ENCODE results near the gene UQCRC1.

Gene UQCRC1

GRCh38 chr3:48609088-48610005 lies at the start of gene UQCRC1:
Gene UQCRC1 (minus strand): TSS chr3:48609646. CDS start chr3:48609620, 26 bp downstream.
- peak; percentile 65 for DNase-seq

GRCh38 chr3:48656841-48657281 lies 47.4 kb upstream of the UQCRC1 start:
- DNase-seq, result no peak

DNA sequence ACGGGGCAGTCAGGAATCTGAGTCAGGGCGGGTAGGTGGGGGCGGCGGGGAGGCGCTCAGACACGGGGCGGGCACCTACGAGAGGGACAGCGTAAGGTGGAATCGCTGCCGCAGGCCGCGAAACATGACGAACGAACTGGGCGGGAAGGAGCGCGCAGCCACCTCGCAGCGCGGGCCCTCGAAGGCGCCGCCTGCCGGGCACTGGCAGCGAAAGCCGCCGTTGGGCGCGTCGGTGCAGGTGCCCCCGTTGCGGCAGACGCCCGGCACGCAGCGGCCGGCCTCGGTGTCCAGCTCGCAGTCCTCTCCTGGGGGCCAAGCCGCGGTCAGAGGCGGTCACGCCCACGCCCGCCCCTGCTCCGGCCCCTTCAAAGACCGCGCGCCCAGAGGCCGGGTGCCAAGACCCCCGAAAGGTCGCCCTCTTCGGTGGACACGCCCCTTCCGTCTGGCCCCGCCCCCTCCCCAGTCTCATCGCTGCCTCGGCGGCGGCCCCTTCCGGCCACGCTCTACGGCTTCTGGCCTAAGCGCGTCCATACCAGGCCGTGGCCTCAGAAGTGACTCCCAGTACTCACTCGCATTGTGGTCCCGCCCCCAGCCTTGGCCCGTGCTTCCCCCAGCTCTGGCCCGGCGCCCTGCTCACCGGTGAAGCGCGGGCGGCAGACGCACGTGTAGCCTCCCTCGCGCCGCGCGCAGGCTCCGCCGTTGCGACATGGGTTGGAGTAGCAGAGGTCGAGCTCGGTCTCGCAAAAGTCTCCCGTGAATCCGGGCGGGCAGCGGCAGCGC lies 46.8 kb upstream of the UQCRC1 start:
- no peak for DNase-seq

GRCh38 chr3:48655606-48656005 lies 46.2 kb upstream of the UQCRC1 start:
- no peak for DNase-seq

DNA sequence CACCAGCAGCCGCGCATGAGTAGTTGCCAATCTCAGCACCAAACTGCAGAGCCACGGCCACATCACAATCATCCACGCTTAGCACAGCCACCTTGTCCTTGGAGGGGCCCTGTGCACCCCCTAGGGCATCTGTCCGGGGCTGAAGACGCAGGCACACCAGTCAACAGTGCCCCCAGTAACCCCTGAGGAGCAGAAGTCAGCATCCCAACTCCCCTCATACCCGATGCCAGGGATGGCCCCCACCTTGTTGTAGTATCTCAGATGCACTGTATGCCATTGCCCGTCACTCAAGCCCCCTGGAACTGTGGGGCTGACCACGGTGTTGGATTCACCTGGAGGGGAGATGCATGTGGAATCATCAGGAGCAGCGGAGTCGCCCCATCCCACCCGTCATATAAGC lies 45.6 kb upstream of the UQCRC1 start:
- no peak for DNase-seq

GRCh38 chr3:48652923-48653715 lies 43.7 kb upstream of the UQCRC1 start:
- no peak for DNase-seq

GRCh38 chr3:48651771-48652170 lies 42.3 kb upstream of the UQCRC1 start:
- DNase-seq, result no peak

GRCh38 chr3:48650723-48651122 lies 41.3 kb upstream of the UQCRC1 start:
- no peak for DNase-seq

DNA sequence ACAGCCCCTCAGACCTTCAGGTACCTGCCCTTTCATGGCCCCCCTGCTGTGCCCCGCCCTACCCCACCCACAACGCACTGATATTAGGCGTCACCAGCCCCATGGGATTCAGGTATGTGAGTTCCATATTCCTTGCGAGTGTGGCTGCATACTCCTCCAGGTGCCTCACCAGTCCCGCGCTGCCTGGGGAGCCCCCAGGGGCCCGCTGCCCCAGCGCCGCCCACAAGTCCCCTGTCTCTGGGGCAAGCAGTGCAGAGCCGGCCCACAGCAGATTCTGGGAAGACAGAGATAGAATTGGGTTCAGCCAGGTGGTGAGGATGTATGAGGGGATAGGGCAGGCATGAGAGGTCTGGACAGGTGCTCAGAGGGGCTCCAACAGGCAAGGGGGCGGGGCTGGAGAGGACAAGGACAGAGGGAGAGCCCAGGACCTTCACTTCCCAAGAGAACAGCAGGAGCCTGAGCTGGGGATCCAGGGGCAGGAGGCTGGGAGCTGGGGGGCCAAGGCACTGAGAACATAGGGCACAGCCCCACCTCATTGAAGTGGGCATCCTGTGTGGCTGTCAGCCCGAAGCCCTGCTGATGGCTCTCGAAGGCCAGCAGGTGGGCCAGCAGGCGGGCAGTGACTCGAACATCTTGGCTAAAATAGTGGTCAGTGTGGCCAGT lies 38.9 kb upstream of the UQCRC1 start:
- DNase-seq, result no peak

GRCh38 chr3:48647714-48648113 lies 38.3 kb upstream of the UQCRC1 start:
- no peak for DNase-seq

DNA sequence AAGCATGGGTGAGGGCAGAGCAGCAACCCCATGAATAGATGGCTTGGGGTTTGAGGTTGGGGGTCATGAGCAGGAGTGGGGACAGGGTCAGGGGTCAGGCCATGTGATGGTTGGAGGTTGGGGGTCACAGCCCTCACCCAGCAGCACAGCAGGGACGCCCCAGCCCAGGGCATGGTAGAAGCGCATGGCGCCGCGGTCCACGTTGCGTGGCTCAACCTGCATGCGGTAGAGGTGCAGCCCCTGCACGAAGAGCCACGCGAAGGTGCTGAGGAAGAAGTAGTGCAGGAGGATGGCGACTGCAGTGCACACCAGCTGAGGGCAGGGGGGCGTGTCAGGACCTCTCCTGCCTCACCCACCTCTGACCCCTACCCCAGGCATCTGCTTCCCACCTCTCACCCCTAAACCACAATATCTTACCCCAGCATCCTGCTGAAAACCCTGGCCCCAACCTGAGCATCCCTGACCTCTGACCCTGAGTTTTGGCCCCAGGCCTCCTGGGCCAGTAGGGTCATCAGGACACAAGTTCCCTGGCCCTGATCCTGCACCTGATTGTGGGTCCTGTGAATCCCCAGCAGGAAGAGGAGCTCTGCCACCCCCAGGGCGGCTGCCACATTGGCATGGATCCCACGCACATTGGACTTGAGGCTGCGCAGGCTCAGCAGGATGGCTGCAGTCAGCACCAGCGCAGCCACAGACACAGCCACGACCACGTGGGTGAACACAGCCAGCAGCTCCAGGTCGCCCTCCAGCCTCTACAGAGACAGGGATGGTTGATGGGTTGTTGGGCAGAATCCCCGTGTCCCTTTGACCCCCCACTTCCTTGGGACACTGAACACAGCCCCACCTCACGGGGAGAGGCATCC lies 35.7 kb upstream of the UQCRC1 start:
- DNase-seq, result no peak

GRCh38 chr3:48642605-48643004 lies 33.2 kb upstream of the UQCRC1 start:
- no peak for DNase-seq

- no peak for DNase-seq
Measured at GRCh38 chr3:48641396-48641795, 31.9 kb upstream of the UQCRC1 start.

- DNase-seq, result no peak
Measured at GRCh38 chr3:48639944-48640606, 30.6 kb upstream of the UQCRC1 start.

- DNase-seq, result no peak
Measured at GRCh38 chr3:48637305-48637704, 27.9 kb upstream of the UQCRC1 start.

GRCh38 chr3:48636149-48636655 lies 26.8 kb upstream of the UQCRC1 start:
- DNase-seq, result no peak

- peak; percentile 57 for DNase-seq
Measured at GRCh38 chr3:48635222-48636021, 26.0 kb upstream of the UQCRC1 start, which contains the start of gene SLC26A6. Gene SLC26A6 (minus strand): TSS chr3:48635461. CDS start chr3:48635393, 68 bp downstream.

- no peak for DNase-seq
Measured at GRCh38 chr3:48634661-48635221, 25.3 kb upstream of the UQCRC1 start.

DNA sequence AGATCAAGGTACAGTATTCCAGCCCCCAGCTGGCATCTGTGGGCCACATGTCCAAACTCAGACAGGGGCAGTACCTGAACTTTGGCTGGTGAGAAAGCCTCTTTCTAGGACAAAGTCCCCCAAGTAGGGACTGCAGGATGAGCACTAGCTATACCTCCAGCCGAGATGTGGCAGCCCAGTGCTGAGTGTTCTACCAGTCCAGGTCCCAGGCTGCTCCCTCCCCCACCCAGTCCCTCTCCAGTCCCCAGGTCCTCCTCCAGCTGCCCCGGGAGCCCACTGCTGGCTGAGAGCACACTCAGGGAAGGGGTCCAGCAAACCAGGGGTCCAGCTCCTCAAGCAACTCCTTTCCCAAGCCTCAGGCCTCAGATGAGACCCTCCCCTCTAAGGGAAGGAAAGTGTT lies 24.3 kb upstream of the UQCRC1 start:
- no peak for DNase-seq
